GM12801 (cell line): ENCODE data around the gene CLPX.

Experiments used
- TF ChIP-seq, protein P1 (sequence below): IDR thresholded peaks from one replicate; pipeline ENCODE4 v1.5.1; 2011; ENCODE audit warnings: control low read depth; ENCODE audit not compliant: insufficient read length; ENCODE audit errors: extremely low read depth

The CLPX gene

DNA sequence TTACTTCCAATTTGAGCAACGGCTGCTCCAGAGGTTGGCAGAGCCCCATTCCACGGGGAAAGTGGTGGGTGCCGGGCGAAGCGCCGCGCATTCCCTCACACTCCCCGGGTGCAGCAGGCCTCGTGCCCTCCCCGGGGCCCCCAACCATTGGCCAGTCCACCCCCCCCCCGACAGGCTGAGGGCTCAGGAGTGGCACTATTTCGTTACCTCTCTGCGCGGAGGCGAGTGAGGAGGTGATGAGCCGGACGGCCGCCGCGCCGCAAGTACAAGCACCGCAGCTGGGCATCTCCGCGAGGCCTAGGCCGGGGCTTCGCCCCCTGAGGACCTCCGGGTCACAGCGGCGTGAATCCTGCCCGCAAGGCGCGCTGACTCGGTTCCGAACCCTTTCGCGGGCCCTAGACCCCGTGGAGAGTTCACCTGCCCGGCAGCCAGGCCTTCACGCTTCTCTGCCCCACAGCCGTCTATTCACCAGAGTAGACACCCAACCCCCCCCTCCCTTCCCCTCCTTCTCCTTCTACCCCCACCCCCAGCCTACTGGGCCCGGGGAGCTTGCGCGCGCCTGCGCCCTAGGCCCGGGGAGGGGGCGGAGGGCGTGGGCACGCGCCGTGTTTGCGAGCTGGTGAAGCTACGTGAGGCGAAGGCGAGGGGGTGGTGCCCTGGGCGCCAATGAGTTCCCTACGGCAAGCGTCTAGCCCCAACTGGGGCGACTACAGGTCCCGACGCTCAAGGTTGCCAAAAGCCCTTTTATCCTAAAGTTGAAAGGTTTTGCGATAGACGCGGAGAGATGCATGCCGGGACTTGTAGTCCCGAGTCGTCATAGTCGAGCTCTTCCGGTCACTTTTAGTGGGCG is at the start of gene CLPX:
Gene CLPX (minus strand): TSS at position 475 of the 850 bp plus-strand sequence. CDS start 189 bp downstream, at position 286.
- TF ChIP-seq, protein P1, sequence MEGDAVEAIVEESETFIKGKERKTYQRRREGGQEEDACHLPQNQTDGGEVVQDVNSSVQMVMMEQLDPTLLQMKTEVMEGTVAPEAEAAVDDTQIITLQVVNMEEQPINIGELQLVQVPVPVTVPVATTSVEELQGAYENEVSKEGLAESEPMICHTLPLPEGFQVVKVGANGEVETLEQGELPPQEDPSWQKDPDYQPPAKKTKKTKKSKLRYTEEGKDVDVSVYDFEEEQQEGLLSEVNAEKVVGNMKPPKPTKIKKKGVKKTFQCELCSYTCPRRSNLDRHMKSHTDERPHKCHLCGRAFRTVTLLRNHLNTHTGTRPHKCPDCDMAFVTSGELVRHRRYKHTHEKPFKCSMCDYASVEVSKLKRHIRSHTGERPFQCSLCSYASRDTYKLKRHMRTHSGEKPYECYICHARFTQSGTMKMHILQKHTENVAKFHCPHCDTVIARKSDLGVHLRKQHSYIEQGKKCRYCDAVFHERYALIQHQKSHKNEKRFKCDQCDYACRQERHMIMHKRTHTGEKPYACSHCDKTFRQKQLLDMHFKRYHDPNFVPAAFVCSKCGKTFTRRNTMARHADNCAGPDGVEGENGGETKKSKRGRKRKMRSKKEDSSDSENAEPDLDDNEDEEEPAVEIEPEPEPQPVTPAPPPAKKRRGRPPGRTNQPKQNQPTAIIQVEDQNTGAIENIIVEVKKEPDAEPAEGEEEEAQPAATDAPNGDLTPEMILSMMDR, result no peak

DNA sequence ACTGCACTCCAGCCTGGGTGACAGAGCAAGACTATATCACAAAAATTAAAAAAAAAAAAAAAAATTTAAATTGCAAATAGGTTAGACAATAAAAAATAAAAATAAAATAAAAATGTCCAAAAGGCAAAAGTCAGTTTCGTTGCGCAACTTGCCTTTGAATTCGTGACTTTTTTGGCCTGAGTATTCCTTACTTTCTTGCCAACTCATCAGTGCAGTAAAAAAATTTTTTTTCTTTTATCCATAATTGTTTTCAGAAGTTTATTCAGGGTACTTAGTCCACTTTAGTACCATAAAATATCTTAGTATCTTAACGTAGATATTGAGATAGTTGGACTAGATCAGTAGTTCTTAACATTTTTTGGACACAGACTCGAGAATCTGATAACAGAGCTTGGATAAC is 48.6 kb upstream of the CLPX start:
- TF ChIP-seq, protein P1, result no peak

DNA sequence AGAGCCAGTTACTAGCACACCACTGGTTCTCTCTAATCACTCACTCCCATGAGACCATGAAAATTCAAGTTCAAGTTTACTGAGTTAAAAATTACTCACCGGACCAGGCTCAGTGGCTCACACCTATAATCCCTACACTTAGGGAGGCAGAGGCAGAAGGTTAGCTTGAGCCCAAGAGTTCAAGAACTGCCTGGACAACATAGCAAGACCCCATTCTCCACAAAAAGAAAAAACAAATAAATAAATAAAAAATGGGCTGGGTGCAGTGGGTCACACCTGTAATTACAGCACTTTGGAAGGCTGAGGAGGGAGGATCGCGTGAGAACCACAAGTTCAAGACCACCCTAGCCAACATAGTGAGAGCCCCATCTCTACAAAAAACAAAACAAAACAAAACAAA is 47.4 kb upstream of the CLPX start:
- TF ChIP-seq, protein P1, result no peak

DNA sequence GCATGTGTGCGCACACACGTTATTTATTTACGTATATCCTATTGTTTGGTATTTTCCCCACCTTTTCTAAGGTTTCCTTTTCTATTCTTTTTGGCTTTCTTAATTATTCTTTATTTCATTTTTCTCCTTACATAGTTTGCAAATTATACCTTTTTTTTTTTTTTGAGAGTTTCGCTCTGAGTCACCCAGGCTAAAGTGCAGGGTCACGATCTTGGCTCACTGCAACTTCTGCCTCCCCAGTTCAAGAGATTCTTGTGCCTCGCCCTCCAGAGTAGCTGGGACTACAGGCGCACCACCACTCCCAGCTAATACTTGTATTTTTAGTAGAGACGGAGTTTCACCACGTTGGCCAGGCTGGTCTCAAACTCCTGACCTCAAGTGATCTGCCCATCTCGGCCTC is 46.2 kb upstream of the CLPX start:
- TF ChIP-seq, protein P1, result no peak

DNA sequence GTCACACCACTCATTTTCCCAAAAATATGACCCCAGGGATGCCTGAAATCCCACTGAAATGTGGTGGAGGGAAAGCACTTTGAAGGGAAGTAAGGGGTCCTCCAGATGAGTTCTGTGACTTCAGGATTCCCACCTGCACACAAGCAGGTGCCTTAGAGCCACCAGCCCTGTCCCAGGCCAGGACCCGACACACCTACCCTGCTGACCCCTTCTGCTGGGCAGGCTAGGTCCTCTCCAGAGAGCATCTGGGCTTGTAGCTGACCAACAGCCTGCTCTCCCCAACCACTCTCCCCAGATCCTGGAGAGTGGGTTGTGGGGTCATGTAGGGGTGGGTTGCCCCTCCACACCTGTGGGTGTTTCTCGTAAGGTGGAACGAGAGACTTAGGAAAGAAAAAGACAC is 41.1 kb upstream of the CLPX start:
- TF ChIP-seq, protein P1, result no peak

DNA sequence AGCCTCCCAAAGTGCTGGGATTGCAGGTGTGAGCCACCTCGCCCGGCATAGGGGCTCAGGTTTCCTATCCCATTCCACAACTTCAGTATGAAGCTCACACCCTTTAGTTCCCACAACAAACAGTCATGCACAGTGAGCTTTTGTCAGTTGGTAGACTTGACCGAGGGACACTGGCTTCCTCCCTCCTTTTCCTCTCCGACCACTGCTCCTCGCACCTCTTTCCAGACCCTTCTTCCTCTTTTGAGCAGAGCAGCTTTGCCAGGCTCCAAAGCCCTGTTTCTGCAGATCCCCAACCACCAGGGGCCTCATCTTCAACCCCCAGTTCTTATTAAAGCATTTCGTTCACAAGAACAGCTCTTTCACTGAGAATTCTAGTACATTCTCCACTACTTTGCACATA is 38.9 kb upstream of the CLPX start:
- TF ChIP-seq, protein P1, result no peak

DNA sequence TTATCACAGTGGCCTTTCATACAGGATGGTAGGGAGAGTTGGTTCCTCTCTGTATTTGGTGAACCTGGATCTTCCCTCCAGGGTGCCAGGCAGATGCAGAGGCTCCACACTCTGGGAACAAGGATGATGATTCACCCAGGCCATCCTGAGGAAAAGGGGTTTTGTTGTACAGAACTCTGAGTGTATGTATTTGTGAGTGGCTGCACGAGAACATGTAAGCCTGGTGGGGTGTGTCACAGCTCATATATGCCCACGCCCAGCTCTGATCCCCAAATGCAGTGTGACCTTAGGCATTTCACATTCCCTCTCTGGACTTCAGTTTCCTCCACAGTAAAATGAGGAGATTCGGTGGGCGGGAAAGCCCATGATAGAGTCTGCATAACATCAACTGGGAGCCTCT is 37.7 kb upstream of the CLPX start:
- TF ChIP-seq, protein P1, result no peak
